GM19099 (cell line): ENCODE measurements around the gene CMTM8.

ENCODE experiments used
- POLR2A ChIP-seq: IDR thresholded peaks from 3 replicates; pipeline ENCODE4 v1.6.1; 2011; ENCODE audit warnings: low read depth; ENCODE audit not compliant: insufficient read length; ENCODE audit errors: extremely low read depth

CMTM8 gene

GRCh38 chr3:32387512-32387911 is 149.0 kb downstream of the CMTM8 start:
- no peak for TF ChIP-seq POLR2A

- TF ChIP-seq POLR2A: no peak
Observed at GRCh38 chr3:32391643-32392535, 153.4 kb downstream of the CMTM8 start, which contains the start of gene CMTM7. CMTM7 (plus strand) TSS chr3:32391853; CDS start chr3:32391907, 54 bp downstream.

GRCh38 chr3:32392536-32393302 is 154.2 kb downstream of the CMTM8 start:
- no peak for TF ChIP-seq POLR2A

GRCh38 chr3:32395496-32395895 is 157.0 kb downstream of the CMTM8 start:
- TF ChIP-seq POLR2A: no peak

- no peak for TF ChIP-seq POLR2A
Observed at GRCh38 chr3:32397941-32398340, 159.5 kb downstream of the CMTM8 start.

- no peak for TF ChIP-seq POLR2A
Observed at GRCh38 chr3:32398531-32398930, 160.1 kb downstream of the CMTM8 start.

- no peak for TF ChIP-seq POLR2A
Observed at GRCh38 chr3:32399030-32399620, 160.6 kb downstream of the CMTM8 start.

GRCh38 chr3:32401126-32401525 is 162.6 kb downstream of the CMTM8 start:
- no peak for TF ChIP-seq POLR2A

- peak; percentile 54 for TF ChIP-seq POLR2A
Observed at GRCh38 chr3:32401556-32402081, 163.1 kb downstream of the CMTM8 start.

GRCh38 chr3:32403663-32404062 is 165.2 kb downstream of the CMTM8 start:
- no peak for TF ChIP-seq POLR2A

- TF ChIP-seq POLR2A: no peak
Observed at GRCh38 chr3:32404714-32405113, 166.2 kb downstream of the CMTM8 start.

GRCh38 chr3:32405155-32405554 is 166.7 kb downstream of the CMTM8 start:
- no peak for TF ChIP-seq POLR2A

GRCh38 chr3:32405711-32406323 is 167.3 kb downstream of the CMTM8 start:
- TF ChIP-seq POLR2A: no peak

GRCh38 chr3:32406486-32407408 is 168.3 kb downstream of the CMTM8 start:
- no peak for TF ChIP-seq POLR2A
